ENCODE measurements around the gene OR2B3.
"Not testable (repeated sequence)": the region's sequence is repeated elsewhere in the genome, so short reads cannot be mapped to it uniquely, and the experiment has no call there.

The OR2B3 gene, protein sequence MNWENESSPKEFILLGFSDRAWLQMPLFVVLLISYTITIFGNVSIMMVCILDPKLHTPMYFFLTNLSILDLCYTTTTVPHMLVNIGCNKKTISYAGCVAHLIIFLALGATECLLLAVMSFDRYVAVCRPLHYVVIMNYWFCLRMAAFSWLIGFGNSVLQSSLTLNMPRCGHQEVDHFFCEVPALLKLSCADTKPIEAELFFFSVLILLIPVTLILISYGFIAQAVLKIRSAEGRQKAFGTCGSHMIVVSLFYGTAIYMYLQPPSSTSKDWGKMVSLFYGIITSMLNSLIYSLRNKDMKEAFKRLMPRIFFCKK

DNA sequence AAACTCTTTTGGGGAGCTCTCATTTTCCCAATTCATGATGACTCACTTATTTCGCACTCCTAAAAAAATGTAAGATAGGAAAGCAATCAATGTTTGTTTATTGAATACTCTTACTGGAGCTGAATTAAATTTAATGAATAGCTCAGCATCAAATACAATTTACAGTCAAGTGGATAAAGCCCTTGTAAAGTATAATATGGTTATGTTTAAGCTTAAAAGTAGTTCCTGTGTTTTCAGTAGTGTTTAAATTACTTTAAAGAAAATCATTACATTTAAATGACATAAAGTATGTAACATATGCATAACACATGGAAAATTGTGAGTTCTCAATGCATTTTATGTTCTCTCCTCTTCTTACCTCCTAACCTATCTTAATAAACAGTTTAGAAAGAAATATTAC is at the start of gene OR2B3:
Gene OR2B3 (minus strand): TSS at position 101 of the 400 bp plus-strand sequence. CDS start 65 bp downstream, at position 36.
- in situ Hi-C loops (cut with HindIII; ENCODE audit: low sequenced_read_pairs) = no loop called here

DNA sequence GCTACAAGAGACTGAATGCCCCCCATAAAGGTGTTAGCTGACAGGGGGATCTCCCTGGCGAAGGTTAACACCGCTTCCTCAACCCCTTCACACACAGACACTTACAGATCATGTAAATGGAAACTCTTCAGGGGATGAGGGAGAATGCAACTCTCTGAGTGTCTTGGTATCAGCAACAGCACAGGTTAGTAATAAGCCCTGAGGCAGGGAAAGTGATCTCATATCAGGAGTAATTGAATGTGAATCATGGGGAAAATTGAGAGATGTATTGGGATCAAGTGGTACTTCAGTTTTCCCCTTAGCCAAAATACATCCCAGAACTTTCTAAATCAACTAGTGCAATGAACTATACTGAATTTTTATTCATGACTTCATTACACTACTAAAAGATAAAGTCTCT is 44.6 kb upstream of the OR2B3 start:
- in situ Hi-C loops (cut with HindIII; ENCODE audit: low sequenced_read_pairs) = no loop called here

DNA sequence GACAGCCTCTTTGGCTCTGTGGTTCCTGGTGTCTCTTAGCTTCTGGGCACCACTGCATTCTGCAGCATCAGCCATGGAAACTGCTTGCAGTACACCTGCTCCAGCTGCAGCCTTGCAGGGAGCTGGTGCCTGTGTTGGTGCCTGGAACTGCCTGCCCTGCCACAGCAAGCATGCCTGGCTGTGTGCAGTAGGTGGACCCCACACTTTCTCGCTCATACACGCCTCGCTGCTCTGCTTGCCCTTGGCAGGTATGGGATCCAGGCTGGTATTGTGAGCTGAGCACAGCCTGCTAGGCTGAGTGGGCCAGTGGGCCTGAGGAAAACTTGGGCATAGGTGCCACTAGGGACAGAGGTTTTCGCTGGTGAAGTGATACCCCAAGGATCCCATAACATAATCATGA is 43.5 kb upstream of the OR2B3 start:
- in situ Hi-C loops (cut with HindIII; ENCODE audit: low sequenced_read_pairs) = no loop called here

DNA sequence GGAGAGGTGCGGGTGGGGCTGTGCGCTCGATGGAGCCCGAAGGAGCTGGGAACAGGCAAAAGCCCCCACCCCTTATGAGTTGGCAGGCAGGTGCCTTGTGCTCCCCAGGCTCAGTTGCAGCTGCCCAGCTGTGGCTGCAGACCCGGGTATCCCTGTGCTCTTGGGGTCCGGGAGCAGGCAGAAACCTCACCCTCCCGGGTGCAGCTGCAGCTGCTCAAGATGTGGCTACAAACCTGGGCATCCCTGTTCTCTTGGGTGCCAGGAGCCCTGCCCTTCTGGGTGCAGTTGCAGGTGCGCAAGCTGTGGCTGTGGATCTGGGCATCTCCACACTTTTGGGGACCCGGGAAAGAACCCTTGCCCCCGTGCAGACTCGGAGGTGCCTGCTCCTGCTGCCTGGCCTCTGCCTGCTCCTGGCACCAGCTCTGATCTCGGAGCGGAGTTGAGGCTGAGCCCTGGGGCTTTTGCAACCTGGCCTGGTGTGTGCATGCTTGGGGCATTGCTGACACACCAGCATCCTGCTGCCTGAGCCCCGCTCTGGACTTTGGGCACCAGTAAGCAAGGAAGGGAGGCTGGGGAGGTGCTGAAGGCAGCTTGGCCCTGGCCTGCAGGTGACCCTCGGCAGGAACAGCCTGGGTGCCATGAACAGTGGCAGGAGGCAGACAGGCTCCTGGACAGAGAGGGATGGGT is 42.4 kb upstream of the OR2B3 start:
- in situ Hi-C loops (cut with HindIII; ENCODE audit: low sequenced_read_pairs) = no loop called here

DNA sequence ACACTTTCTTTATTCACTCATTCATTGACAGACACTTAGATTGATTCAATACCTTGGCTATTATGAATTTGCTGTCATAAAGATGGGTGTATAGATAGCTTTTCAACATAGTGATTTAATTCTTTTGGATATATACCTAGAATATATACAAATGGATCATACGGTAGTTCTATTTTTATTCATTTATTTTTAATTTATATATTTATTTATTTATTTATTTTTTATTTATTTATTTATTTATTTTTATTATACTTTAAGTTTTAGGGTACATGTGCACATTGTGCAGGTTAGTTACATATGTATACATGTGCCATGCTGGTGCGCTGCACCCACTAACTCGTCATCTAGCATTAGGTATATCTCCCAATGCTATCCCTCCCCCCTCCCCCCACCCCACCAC is 27.9 kb upstream of the OR2B3 start:
- in situ Hi-C loops (cut with HindIII; ENCODE audit: low sequenced_read_pairs) = not testable (repeated sequence)

DNA sequence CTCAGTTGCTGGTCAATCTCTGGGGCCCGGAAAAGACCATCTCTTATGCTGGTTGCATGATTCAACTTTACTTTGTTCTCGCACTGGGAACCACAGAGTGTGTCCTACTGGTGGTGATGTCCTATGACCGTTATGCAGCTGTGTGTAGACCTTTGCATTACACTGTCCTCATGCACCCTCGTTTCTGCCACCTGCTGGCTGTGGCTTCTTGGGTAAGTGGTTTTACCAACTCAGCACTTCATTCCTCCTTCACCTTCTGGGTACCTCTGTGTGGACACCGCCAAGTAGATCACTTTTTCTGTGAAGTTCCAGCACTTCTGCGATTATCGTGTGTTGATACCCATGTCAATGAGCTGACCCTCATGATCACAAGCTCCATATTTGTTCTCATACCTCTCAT is 25.0 kb upstream of the OR2B3 start:
- in situ Hi-C loops (cut with HindIII; ENCODE audit: low sequenced_read_pairs) = no loop called here

DNA sequence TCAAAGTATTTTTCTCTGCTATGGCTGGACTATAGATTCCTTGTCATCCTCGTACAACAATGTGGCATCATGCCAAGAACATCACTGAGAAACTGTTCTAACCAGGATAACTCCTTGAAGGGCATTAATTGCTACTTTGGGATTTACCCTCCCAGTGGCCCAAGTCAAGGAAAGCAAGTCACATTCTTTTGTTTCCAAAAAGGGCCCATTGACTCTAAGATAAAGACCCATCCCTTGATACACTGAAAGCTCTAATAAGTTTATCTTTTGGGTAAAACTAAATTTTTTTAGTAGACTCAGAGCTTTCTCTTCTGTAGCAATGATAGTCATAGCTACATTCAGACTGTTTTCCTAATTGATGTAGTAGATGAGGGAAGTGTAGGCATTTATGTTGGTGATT is 20.6 kb upstream of the OR2B3 start, which contains the start of gene OR2J3:
Gene OR2J3 (plus strand): TSS at position 301 of the 400 bp plus-strand sequence. CDS start 3,833 bp downstream, outside the sequence.
- in situ Hi-C loops (cut with HindIII; ENCODE audit: low sequenced_read_pairs) = no loop called here

DNA sequence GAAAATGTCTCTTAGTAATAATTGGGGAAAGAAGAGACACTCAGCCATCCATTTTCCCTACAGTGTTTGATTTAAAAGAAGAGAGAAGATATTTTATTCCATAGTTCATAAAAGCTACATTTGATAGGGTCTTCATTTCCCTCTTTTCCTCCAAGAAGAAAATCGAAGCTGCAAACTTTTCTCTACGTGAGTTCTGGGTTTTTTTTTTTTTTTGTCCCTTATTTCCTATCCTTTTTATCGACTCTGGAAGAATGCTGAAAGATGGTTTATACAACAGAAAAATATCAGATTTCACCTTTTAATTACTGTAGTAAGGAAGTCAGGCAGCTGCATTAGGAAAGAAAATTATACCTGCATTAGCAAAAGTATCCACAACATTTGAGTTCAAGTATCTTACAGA is 12.1 kb upstream of the OR2B3 start, which contains the start of gene OR2J1:
Gene OR2J1 (plus strand): TSS at position 301 of the 400 bp plus-strand sequence. CDS start 1,453 bp downstream, outside the sequence.
- in situ Hi-C loops (cut with HindIII; ENCODE audit: low sequenced_read_pairs) = no loop called here

DNA sequence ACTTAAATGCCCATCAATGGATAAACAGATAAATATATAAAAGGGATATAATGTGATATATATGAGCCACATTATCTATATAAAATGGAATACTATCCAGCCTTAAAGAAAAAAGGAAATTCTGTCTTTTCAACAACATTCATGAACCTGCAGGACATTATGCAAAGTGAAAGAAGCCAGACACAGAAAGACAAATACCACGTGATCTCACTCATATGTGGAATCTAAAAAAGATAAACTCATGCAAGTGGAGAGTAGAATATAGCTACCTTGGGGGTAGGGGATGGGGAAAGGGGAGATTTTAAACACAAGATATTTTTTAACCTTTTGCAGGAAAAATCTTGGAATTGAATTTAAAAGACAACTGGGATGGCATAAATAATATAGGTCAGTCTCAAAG is 10.7 kb upstream of the OR2B3 start:
- in situ Hi-C loops (cut with HindIII; ENCODE audit: low sequenced_read_pairs) = no loop called here

DNA sequence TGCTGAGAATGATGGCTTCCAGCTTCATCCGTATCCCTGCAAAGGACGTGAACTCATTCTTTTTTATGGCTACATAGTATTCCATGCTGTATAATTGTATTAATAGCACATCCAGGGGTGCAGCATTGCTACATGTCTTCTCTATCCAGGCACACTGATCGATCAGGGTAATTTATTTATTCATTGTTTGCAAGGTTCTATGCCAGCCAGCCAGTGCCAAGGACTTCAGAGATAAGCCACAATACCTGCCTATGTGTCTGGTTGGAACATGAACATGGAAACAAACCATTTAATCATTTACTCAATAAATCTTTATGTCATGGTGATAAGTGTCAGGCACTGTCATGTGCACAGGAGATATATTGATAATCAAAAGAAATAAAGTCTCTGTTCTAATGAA is 5.8 kb upstream of the OR2B3 start:
- in situ Hi-C loops (cut with HindIII; ENCODE audit: low sequenced_read_pairs) = no loop called here

DNA sequence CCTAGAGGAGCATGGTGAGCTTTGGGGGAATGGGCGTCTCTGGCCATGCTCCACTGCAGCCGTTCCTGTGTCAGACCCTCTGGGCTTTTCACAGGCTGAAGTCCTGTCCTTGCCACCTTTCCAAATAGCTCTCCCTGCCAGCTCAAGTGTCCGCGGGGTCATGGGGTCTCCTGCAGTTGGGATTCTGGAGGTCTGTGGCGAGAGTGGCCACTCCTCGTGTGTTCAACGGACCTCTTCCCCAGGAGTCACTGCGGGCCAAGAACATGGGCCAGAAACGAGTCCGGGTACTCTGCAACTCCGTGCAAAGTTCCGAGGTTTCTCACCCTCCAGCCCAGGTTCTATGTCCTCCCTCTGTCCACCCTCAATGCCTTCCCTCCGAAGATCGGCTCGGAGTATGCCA is 4.7 kb downstream of the OR2B3 start:
- in situ Hi-C loops (cut with HindIII; ENCODE audit: low sequenced_read_pairs) = no loop called here

DNA sequence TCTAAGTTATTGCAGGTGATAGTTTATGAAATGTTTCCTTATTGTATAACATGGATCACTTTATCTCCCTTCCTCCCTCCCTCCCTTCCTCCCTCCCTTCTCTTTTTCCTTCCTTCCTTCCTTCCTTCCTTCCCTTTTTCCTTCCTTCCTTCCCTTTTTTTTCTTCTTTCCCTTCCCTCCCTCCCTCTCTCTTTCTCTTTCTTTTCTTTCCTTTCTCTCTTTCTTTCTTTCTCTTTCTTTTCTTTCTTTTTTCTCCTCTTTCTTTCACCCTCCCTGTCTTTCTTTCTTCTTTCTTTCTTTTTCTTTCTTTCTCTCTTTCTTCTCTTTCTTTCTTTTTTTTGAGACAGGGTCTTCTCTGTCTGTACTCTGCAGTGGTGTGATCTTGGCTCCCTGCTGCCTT is 5.8 kb downstream of the OR2B3 start:
- in situ Hi-C loops (cut with HindIII; ENCODE audit: low sequenced_read_pairs) = no loop called here

DNA sequence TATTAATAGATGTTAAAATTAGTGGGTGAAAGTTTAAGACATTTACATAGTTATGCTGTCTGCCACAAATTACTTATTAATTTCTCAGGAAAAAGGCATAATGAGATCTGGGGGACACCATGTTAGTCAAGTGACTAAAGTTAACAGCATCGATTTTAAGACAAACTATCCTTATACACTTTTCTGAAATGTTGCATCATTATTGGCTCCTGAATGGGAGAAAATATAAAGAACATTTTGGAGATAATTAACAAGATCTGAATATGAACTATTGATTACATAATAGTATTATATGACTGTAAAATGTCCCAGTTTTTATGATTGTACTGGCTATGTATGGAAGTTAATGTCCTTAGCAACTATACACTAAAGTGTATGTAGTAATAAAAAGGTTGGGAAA is 7.9 kb downstream of the OR2B3 start:
- in situ Hi-C loops (cut with HindIII; ENCODE audit: low sequenced_read_pairs) = no loop called here

DNA sequence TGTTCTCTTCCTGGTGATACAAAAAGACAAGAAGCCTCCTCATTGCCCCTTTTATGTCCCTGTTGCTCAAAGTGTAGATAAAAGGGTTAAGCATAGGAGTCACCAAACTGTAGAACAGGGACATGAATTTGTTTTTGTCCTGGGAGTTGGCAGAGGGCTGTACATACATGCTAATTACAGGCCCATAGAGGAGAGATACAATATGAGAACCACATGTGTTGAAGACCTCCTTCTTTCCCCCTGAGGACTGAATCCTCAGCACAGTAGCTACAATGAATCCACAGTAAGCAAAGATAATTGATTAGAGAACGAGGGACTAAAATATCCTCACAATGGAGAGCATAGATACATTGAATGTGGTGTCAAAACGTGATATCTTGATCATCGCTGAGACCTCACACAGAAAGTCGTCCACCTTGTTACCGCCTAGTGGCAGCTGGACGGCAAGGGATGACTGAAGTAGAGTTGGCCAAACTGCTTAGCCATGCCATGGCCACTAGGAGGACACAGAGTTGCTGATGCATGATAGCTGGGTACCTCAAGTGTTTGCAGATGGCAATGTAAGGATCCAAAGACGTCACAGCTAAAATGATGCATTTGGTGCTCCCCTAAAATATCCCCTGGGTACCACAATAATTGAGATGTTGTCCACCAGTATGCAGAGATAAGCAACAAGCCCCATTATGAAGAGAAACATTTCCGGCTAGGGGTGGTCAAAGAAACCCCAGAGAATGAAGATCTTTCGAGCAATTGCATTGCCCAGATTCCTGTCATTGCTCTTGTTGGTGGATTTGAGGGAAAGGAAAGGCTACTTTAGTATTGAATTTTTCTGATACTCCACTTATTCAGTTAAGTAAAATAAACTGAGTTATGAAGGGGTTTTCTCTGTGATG is 15.0 kb downstream of the OR2B3 start:
- in situ Hi-C loops (cut with HindIII; ENCODE audit: low sequenced_read_pairs) = no loop called here

DNA sequence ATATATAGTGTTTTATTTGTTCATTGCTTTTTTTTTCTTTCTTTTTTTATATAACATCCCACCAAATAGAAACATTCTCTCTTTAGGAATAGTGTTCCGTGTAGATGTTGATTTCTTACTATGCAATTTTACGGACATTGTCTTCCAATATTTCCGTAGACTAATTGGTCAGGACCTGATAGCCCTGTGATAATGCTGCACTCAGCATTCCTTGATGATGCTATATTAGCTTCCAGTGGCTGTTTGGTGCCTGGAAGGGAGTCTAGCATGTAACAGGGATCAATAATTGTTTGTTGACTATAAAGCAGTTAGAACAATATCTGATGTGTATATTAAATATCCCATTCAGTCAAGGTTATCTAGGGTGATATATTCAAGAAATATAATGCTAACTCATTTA is 35.4 kb downstream of the OR2B3 start:
- in situ Hi-C loops (cut with HindIII; ENCODE audit: low sequenced_read_pairs) = no loop called here

DNA sequence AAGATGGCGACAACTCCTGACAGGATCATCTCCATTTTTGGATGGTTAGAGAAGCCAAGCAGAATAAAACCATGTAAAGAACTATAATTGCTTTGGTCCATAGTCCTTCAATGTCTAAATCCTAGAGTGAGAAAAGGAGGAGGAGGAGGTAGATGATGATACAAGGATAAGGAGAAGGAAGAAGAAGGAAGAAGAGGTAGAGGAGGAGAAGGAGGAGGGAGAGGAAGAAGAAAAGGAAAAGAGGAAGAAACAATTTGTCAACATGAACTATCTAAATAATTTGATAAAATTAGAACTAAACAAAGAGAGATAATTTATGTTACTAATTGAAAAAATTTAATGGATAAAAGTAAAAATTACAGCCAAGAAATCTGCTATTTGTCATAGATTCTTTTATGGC is 42.0 kb downstream of the OR2B3 start, which contains the start of gene OR2W1:
Gene OR2W1 (minus strand): TSS at position 101 of the 400 bp plus-strand sequence. CDS start 0 bp downstream, at position 101.
- in situ Hi-C loops (cut with HindIII; ENCODE audit: low sequenced_read_pairs) = no loop called here
